GM12801 (cell line): ENCODE data around the gene ATP1B3.

Experiments
- TF ChIP-seq, protein P1 (sequence below): IDR thresholded peaks from one replicate; pipeline ENCODE4 v1.5.1; 2011; ENCODE audit warnings: control low read depth; ENCODE audit not compliant: insufficient read length; ENCODE audit errors: extremely low read depth

ATP1B3 gene

DNA sequence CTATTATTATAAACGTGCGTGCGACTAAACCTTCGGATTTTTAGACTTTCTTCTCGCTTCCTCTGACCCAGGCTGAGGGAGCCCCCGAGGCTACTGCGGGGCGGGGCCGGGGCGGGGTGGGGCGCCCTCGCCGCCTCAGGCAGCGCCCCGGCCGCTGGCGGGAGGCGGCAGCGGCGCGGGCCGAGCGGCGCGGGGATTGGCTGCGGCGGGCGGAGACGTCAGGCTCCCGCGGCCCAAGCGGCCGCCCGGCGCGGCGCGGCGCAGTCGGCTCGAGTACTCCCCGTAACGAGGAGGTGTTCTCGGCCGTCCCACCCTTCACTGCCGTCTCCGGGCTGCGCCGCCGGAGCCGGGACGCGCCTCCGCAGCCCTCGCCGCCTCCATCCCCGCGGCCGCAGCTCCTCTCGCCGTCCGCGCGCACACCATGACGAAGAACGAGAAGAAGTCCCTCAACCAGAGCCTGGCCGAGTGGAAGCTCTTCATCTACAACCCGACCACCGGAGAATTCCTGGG is at the start of gene ATP1B3:
Gene ATP1B3, plus strand, starts transcription at position 263 of the 510 bp plus-strand sequence. Its CDS starts 159 bp downstream, at position 422.
- TF ChIP-seq, protein P1, sequence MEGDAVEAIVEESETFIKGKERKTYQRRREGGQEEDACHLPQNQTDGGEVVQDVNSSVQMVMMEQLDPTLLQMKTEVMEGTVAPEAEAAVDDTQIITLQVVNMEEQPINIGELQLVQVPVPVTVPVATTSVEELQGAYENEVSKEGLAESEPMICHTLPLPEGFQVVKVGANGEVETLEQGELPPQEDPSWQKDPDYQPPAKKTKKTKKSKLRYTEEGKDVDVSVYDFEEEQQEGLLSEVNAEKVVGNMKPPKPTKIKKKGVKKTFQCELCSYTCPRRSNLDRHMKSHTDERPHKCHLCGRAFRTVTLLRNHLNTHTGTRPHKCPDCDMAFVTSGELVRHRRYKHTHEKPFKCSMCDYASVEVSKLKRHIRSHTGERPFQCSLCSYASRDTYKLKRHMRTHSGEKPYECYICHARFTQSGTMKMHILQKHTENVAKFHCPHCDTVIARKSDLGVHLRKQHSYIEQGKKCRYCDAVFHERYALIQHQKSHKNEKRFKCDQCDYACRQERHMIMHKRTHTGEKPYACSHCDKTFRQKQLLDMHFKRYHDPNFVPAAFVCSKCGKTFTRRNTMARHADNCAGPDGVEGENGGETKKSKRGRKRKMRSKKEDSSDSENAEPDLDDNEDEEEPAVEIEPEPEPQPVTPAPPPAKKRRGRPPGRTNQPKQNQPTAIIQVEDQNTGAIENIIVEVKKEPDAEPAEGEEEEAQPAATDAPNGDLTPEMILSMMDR: no peak

DNA sequence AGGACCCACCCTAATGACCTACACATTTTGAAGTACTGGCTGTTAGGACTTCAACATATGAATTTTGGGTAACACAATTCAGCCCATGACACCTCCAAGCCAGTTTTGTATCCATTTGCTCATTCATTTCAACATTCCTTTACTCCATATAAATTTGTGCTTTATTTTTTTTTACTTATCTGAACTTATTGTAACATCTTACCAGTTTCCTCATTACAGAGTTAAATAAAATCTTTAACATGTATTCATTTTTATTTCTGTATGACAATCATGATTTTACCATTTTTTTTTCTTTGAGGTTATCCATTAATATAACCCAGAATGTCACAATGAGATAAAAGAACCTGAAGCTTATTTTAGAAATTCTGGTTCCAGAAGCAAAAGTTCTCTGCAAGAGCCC is 48.0 kb upstream of the ATP1B3 start:
- TF ChIP-seq, protein P1: no peak

DNA sequence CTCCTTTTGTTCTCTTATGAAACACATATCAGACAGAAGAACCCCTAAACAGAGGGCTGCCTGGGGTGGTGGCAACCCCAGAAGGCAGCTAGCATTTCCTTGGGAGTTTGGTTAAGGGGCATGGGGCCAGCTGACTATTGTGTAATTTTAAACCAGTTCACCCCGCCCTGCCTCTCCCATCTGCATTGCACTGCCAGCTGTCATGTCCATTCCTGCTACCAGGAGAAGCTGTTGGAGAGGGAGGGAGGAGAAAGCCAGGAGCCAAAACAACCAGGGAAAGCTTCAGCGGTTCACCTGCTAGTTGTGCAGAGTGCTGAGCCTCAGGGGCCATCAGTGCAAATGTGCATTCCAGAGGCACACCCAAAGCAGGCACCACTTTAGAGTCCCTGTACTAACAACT is 47.6 kb upstream of the ATP1B3 start:
- TF ChIP-seq, protein P1: no peak

DNA sequence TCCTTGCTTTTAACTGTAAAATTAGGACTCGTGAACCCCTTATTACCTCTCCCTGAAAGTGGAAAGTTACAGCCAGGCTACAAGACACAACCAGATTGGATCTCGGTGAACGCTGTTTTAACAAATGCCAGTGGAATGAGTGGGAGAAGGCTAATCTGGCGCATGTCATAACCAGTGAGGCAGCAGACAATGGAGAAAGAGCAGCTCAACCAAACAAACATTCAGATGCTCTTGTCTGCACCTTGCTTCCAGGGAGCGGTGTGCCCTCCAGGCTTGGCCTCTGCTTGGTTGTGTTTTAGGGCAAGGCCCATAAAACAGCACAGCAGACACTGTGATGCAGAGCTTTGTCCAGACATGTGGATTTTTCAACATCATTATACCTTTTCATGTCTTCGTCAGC is 45.9 kb upstream of the ATP1B3 start:
- TF ChIP-seq, protein P1: no peak

- TF ChIP-seq, protein P1: no peak
These were observed 42.2 kb upstream of the ATP1B3 start for GRCh38 chr3:141834292-141834691.

DNA sequence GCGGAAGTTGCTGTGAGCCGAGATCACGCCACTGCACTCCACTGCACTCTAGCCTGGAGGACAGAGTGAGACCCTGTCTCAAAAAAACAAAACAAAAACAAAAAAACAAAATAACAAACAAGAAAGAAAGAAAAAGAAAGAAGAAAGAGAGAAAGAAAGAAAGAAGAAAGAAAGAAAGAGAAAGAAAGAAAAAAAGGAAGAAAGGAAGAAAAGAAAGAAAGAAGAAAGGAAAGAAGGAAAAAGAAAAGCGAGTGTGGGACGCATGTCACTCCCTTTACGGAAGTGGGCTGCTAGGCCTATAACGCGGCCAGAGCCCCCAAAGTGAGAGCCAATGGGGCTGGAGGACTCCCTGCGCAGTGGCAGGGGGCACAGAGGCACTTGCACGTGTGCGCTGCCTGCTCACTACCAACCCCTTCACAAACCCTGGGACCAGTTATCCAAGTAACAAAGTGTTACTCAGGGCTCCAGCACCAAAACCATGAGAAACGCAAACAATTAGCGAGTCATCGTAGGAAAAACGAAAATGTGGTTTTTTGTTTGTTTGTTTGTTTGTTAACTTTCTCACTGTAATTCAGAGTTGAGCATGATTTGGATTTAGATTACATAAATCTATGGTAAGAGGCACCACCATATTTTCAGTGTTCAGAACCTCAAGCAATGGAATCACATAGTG is 40.8 kb upstream of the ATP1B3 start:
- TF ChIP-seq, protein P1: no peak

GRCh38 chr3:141839389-141839788 is 37.1 kb upstream of the ATP1B3 start:
- TF ChIP-seq, protein P1: no peak
